Inflammatory macrophage treated with lipopolysaccharide for 4 hours (primary cell): ENCODE data around the gene METTL26.

Source experiments
- DNase-seq: peaks from one replicate; pipeline ENCODE4 v3.0.0-alpha.2; 2020

METTL26 gene

DNA sequence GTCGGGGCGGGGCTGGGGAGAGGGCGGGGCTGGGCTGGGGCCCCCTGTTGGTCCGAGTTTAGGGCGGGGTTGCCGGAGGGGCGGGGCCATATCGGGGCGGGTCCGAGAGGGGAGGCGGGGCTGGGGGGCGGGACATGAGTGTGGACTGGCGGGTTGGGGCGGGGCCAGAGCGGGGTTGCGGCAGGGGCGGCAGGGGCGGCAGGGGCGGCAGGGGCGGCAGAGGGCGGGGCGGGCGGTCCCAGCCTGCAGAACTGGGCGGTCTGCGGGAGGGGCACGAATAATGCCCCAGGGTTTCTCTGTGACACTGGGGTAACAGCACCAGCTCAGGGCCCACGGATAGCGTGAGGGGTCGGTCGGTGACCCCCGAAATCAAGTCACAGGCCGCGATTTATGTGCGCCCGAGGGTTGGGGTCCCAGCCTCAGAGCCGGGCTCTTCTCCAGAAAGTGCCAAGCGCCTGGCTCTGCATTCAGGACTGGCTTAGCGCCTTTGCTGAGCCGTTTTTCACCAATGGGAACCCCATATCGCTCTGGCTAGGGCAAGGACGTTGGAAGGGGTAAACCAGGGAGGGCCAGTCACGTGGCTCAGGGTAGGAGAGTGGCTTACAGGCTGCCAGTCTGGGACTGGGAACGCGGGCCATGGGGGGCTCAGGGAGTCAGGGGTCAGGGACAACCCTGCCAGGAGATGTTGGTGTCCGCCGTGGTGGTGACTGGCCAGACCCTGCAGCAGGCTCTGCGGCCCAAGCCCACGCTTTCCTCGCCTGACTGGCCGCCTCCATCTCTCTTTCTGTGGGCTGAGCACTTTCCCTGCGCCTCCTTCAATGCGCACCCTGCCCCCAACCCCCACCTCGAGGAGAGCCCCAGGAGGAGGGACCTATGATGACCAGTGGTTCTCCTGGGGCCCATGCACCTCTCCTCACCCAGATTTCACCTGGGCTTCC, 1.2 kb upstream of the METTL26 start:
- peak; percentile 87 for DNase-seq

DNA sequence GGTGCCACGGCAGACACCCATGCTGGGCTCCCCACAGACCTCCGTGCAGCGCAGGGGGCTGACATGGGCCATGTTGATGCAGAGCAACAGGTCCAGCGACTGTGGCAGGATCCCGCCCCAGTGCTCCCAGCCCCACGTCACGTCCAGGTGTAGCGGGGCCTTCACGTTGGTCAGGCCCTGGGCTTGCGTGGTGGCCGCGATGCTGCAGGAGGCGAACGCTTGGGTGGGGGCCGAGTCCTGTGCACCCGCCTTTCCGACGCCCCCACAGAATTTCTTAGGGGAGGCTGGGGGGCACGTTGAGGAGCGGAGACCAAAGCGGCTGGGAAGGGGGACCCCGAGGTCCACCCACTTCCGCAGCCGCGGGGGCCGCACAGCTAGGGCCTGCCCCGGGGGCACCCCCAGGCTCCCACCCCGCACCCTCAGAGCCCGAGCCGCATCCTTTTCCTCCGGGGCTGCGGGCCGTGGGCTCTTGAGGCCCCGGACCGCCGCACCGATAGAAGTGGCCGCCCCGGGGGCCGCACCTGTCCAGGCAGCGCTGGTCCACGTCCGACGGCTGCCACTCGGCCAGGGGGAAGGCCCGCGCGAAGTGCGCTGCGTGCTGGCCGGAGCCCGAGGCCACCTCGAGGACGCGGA, 416 bp downstream of the METTL26 start:
- no peak for DNase-seq

DNA sequence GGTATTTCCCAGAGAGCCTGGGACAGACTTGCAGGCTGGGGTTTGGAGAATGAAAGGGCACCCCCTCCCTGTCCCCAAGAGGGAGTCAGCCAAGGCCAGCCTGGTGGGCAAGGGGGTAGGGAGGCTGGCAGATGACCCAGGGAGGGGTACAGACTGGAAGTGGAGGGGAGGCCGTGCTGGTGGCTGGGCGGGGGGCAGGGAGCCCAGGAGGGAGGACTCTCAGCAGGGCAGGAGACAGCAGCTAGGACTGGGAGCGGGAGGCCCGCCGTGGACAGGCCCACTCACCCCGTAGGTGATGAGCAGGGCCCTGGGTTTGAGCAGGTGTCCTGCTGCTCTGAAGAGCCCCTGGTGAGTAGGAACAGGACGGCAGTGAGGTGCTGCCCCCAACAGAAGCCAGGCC, 1.1 kb downstream of the METTL26 start:
- no peak for DNase-seq

DNA sequence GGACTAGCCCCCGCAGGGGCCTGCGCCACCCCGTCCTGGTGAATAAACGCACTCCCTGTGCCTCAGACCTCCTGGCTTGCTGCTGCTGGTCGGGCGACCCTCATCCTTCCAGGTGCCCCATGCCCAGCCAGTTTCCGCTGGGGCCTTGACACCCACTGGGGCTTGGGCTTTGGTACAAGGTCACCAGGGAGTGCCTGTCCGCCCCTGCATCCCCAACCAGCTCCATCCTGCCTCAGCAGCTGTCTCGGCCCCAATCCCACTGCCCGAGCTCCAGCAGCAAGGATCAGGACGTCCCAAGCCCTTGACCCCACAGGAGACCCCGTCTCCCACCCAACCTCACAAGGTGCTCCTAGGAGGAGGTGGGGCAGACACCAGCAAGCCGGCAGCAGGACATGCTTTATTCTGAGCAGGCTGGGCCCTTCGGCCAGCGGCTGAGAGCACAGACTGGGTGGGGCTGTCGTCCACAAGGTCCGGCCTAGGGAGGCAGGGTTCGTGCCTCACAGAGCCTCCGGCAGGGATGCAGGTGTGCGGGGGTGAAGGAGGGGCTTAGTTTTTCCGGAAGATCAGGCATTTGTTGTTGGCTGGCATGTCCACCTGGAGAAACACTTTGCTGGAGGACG, 1.9 kb downstream of the METTL26 start:
- no peak for DNase-seq

DNA sequence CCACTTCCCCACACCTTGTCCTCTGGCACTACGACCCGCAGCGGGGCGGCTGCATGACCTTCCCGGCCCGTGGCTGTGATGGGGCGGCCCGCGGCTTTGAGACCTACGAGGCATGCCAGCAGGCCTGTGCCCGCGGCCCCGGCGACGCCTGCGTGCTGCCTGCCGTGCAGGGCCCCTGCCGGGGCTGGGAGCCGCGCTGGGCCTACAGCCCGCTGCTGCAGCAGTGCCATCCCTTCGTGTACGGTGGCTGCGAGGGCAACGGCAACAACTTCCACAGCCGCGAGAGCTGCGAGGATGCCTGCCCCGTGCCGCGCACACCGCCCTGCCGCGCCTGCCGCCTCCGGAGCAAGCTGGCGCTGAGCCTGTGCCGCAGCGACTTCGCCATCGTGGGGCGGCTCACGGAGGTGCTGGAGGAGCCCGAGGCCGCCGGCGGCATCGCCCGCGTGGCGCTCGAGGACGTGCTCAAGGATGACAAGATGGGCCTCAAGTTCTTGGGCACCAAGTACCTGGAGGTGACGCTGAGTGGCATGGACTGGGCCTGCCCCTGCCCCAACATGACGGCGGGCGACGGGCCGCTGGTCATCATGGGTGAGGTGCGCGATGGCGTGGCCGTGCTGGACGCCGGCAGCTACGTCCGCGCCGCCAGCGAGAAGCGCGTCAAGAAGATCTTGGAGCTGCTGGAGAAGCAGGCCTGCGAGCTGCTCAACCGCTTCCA, 2.6 kb downstream of the METTL26 start:
- no peak for DNase-seq

DNA sequence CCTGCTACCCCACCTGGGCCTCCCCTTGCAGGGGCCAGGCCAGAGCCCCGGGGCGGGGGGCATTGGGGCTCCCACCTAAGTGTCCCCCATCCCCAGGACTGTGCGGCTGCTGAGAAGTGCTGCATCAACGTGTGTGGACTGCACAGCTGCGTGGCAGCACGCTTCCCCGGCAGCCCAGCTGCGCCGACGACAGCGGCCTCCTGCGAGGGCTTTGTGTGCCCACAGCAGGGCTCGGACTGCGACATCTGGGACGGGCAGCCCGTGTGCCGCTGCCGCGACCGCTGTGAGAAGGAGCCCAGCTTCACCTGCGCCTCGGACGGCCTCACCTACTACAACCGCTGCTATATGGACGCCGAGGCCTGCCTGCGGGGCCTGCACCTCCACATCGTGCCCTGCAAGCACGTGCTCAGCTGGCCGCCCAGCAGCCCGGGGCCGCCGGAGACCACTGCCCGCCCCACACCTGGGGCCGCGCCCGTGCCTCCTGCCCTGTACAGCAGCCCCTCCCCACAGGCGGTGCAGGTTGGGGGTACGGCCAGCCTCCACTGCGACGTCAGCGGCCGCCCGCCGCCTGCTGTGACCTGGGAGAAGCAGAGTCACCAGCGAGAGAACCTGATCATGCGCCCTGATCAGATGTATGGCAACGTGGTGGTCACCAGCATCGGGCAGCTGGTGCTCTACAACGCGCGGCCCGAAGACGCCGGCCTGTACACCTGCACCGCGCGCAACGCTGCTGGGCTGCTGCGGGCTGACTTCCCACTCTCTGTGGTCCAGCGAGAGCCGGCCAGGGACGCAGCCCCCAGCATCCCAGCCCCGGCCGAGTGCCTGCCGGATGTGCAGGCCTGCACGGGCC, 3.4 kb downstream of the METTL26 start:
- no peak for DNase-seq

DNA sequence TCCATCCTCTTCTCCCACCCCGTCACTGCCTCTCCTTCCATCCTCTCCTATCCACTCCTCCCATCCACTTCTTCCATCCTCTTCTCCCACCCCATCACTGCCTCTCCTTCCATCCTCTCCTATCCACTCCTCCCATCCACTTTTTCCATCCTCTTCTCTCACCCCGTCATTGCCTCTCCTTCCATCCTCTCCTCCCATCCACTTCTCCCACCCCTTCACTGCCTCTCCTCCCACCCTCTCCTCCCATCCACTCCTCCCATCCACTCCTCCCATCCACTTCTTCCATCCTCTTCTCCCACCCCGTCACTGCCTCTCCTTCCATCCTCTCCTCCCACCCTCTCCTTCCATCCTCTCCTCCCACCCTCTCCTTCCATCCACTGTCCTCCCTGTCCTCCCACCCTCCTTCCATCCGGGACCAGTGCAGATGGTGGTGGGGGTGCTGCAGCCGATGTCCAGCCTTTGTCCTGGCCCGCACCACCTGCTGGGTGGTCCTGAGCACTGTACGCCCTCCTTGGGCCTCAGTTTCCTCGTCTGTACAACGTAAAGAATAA, 4.2 kb downstream of the METTL26 start:
- no peak for DNase-seq

DNA sequence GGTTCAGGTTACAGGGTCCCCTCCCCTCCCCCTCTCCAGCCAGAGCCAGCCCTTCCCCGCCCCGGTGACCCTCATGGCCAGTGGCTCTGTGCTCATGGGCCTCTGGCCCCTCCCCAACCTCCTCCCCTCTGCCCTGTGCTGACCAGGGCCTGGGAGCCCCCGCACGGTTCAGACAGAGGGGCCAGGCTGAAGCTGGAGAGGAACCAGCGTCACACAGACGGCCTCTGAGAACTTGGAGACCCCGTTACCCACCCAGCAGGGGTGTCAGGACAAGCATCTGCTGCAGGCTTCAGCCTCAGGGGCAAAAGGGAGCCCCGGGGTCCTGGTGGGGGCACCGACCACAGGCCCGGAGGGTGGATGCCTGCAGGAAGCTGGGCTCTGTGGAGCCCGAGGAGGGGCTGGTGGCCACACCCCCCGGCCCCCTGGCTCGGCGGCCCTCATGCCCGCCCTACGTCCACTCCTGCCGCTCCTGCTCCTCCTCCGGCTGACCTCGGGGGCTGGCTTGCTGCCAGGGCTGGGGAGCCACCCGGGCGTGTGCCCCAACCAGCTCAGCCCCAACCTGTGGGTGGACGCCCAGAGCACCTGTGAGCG, 5.2 kb downstream of the METTL26 start, which contains the start of gene WFIKKN1:
Gene WFIKKN1 (plus strand): TSS at position 171 of the 591 bp plus-strand sequence. CDS start 269 bp downstream, at position 440.
- no peak for DNase-seq

DNA sequence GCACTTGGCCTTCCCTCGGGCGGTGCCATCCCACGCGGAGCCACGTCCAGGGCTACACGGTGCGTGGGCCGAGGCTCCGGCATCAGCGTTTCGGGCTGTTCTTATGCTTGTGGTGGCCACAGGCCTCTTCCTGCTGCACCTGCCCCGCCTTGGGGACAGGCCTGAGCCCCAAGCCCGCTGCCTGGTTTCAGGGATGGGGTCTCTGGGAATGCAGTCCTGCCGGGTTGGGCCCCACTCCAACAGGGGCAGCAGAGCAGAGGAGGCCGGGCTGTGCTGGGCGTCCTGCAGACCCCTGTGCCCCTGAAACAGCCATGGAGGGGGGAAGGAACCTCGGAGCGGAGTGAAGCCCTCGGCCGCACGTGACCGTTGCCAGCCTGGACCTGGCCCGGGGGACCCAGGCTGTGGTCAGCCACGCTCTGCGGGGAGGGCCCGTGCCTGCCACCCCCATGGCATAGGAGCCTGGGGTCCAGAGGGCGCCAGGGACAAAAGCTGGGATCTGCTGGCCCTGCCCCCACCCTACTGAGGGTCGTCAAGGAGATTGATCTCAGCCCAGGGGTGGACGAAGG, 5.8 kb downstream of the METTL26 start:
- peak; percentile 25 for DNase-seq

DNA sequence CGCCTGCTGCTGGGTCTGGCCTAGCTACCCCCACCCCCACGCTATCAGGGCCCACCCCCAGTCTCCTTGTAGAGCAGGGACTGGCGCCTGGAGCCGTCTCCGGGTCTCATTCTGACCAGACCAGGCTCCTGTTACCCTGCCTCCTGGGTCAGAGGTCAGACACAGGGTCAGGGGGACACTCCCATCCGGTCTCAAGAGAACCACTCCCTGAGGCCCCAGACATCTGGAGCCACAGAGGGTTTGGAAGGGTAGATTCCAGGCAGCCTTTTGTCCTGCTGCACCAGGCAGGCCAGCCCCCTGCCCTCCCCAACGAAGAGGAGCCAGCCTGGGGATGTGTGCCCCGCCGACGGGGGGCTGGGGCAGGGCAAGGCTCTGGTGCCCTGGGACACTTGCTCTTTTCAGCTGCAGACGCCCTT, 6.3 kb downstream of the METTL26 start:
- no peak for DNase-seq

DNA sequence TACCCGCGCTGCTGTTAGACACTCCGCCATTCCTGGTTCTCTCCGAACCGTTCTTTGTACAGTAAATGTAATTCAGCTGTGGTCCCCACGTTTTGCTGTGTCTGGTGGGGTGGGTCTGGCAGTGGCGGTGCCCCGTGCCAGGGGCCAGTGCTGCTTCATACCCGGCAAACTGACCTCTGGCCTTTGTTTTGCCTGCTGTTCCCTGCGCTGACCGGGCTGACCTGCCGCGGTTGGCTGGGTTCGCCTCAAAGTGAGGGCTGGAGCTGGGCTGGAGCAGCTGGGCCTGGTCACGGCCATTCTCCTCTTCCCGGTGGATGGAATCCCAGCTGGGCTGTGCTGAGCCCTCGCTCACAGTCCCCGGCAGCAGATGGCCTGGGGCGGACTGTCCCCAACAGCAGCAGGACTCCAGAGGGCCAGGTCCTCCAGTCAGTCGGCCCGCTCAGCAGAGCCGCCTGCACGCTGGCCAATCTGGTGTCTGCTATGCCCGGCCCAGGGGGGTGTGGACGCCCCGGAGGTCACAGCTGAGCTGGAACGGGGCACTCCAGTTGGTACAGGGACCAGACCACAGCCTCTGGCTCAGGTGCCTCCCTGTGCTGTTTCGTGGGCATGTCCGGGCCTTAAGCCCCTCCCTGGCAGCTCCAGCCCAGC, 6.8 kb downstream of the METTL26 start:
- DNase-seq: no peak

DNA sequence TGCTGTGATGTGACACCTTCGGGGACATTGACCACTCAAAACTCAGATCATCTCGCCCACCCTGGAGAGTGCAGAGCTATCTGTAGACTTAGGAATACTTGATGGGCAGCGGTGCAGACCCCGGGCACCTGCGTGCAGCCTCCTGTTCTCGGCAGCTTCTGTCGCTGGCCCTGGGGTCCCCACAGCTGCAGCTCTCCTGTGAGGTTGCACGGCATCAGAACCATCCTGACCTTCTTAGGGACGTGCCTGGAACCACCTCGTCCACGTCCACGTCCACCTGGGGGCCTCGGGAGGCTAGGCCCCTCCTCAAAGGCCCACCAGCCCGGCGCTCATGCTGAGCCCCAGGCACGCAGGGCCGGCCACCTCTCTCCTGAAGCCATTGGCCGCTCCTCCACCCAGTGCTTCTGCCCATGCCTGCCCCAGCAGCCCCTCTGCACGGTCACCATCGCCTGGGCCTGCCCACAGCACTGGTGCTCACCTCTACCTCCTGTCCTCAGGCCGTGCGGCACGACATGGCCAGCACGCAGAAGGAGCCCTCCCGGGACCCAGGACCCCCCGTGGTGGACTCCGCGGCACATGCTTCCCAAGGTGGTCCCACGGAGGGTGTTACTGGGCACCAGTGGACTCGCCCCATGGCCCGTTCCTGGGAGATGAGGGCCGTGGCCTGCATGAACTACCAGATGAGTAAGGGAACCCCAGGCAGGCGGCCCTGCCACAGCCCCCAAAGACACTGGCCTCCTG, 7.6 kb downstream of the METTL26 start:
- DNase-seq: no peak

DNA sequence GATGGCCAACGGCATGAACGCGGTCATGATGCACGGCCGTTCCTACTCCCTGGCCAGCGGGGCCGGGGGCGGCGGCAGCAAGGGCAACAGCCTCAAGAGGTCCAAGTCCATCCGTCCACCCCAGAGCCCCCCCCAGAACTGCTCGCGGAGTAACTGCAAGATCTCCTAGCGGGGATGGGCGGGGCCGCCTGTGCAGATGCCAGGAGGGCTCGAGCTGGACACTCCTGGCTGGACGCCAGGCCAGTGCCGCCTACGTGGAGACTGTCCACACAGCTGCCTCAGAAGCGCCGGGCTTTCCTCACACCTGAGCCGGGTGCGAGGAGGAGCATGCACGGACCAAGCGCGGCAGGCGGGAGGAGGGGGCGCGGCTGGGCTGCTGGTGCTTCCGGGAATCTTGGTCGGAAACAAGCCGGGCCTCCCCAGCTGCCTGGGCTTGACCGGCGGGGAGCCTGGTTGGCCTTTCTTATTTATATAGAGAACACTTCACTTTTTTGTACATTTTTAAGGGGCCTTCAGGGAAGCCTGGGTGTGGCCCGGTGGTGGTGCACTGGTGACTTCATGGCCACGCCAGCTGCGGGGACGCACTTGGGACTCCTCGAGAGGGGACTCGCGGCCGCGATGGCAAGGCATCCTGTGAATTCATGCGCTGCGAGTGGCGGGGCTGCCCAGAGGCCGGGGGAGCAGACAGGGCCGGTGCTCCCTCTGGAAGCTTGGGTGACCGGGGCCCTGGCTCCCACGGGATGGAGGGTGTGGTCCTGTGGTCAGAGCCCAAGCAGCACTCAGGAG, 8.5 kb downstream of the METTL26 start:
- no peak for DNase-seq

DNA sequence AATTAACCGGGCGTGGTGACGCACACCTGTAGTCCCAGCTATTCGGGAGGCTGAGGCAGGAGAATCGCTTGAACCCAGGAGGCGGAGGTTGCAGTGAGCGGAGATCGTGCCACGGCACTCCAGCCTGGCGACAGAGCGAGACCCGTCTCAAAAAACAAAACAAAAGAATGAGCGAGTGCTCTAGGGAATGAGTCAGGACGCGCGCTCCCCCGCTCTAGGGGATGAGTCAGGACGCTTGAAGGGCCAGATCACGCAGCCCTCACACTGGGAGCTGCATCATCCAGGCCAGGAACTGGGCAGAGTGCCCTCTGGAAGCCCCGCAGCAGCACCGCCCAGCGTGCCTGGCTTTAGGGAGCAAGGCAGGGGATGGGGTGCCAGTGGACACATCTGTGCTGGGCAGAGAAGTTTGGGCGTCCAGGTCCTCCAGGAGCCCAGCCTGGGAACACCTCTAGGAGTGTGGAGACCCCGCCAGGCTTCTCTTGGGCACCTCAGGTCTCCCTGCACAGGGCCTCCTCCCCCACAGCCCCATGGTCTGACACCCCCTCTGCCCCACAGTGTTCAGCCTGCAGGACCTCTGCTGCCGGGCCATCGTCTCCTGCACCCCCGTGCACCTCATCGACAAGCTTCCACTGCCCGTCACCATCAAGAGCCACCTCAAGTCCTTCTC, 9.2 kb downstream of the METTL26 start:
- no peak for DNase-seq

DNA sequence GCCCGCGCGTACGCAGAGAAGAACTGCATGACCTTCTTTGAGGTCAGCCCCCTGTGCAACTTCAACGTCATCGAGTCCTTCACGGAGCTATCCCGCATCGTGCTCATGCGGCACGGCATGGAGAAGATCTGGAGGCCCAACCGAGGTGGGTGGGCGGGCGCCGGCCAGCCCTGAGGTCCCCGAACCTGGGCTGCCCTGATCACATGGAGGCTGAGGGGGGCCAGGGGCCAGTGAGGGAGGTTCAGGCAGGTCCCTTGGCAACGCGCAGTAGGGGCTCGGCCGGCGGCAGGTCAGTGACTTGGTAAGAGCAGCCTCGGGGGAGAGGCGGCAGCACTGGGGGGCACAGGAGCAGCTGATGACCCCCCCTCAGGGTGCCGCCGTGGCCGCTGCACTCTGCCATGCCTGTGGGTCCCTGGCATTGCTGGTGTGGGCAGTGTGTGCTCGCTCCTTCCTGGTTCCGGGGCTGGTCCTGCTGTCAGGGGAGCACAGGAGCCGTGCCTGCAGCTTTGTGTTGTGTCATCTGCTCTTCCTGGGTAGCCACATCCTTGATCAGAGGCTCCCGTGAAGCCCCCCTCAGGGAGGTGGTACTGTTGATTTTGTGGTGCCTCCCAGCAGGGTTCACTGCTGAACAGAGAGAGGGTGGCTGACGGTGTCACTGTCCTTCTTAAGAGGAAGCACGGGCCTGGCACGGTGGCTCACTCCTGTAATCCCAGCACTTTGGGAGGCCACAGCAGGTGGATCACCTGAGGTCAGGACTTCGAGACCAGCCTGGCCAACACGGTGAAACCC, 9.9 kb downstream of the METTL26 start:
- no peak for DNase-seq

DNA sequence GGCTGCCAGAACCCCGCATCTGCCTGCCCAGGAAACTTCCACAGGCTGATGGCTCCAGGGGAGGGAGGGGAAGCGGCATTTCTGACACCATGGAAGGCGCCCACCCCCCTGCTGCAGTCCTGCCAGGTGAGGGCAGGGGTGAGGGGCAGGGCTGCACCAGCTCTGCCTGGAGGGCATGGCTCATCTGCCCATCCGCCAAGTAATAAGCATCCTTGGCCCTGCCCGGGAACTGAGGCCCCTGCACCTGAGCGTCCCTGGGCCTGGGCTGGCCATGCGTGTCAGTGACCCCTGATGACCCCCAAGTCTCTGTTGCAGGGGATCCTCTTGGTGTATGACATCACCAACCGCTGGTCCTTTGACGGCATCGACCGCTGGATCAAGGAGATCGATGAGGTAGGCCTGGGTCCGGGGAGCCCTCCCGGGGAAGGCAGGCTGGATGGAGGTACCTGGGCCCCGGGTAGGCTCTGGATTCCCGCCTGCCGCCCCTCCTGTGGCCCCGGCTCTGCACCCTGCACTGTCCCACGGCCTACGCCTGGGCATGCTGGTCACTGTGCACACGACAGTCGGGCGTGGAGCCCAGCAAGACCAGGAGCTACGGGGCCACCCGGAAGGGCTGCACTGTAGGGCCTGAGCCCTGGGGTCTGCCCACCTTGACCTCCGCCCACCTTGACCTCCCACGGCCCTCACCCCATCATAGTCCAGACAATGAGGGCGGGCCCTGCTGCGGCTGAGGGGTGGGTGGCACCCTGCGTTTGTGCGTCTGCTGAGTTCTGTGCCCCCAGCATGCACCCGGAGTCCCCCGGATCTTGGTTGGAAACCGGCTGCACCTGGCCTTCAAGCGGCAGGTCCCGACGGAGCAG, 10.8 kb downstream of the METTL26 start:
- DNase-seq: no peak
